ENCODE measurements around the gene NAT9.

- TF ChIP-seq POLR2A (IDR thresholded peaks at IDR 0.05): no peak
- no peak for TF ChIP-seq CTCF (IDR thresholded peaks at IDR 0.05)
- TF ChIP-seq EP300 (IDR thresholded peaks at IDR 0.05): no peak
Observed at GRCh38 chr17:74777901-74778515, 1.9 kb upstream of the NAT9 start.
